ENCODE results near the gene CAMSAP3. TPM values are rescaled to one million over a fixed set of nuclear protein-coding genes. Genes with fewer than 3 reads are reported as not detected.
"Not testable (repeated sequence)": the region's sequence is repeated elsewhere in the genome, so short reads cannot be mapped to it uniquely, and the experiment has no call there.

CAMSAP3 gene
- total RNA-seq, 1 donor from 2014 or later = not detected

DNA sequence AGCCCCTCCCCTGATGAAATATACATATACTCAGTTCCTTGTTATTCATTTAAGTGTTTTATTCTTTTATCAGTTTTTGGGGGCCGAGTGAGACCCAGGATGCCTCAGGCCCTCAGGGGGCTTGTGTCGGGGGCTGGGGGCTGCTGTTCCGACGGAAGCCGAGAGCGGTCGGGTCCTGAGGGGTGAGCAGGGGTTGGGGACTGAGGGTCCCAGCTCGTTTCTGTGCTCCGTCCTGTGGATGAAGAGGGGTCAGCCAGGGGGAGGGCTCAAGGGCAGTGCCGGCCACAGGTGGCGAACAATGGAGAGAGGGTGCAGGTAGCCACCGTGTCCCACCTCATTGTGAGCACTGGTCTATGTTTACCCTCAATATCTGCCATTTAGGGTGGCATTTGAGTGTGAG lies 35.9 kb downstream of the CAMSAP3 start:
- DNase-seq (ENCODE audit: low read depth) = no peak

GRCh38 chr19:7632340-7633203 lies 36.9 kb downstream of the CAMSAP3 start:
- no peak for DNase-seq (ENCODE audit: low read depth)

DNA sequence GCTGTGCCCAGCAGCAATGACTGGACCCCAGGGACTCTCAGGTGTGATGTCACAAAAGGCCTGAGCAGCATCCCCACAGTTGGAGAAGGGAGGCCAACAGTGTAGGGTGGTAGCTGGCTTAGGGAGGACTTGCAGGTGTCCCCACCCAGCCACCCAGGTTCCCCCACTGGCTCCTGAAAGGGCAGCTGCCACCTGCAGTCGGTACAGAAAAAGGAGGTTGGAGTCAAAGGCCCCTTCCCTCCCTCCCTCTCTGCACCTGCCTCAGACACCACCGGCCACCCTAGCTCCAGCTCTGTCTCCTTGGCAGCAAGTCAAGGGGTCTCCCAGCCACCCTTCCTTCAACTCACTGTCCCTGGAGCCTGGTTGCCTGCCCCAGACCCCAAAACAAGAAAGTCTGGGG lies 38.0 kb downstream of the CAMSAP3 start, which contains the start of gene PCP2:
Gene PCP2 (minus strand): TSS at position 22 of the 400 bp plus-strand sequence. CDS start 262 bp downstream, outside the sequence.
- no peak for DNase-seq (ENCODE audit: low read depth)

- DNase-seq (ENCODE audit: low read depth) = no peak
These were observed 40.0 kb downstream of the CAMSAP3 start for GRCh38 chr19:7635670-7636069.

GRCh38 chr19:7636317-7636690 lies 40.6 kb downstream of the CAMSAP3 start:
- DNase-seq (ENCODE audit: low read depth) = no peak

- DNase-seq (ENCODE audit: low read depth) = no peak
These were observed 41.2 kb downstream of the CAMSAP3 start, which contains the start of gene STXBP2 for GRCh38 chr19:7636691-7637373. Gene STXBP2, plus strand, starts transcription at chr19:7637110. Its CDS starts 40 bp downstream, at chr19:7637150.

DNA sequence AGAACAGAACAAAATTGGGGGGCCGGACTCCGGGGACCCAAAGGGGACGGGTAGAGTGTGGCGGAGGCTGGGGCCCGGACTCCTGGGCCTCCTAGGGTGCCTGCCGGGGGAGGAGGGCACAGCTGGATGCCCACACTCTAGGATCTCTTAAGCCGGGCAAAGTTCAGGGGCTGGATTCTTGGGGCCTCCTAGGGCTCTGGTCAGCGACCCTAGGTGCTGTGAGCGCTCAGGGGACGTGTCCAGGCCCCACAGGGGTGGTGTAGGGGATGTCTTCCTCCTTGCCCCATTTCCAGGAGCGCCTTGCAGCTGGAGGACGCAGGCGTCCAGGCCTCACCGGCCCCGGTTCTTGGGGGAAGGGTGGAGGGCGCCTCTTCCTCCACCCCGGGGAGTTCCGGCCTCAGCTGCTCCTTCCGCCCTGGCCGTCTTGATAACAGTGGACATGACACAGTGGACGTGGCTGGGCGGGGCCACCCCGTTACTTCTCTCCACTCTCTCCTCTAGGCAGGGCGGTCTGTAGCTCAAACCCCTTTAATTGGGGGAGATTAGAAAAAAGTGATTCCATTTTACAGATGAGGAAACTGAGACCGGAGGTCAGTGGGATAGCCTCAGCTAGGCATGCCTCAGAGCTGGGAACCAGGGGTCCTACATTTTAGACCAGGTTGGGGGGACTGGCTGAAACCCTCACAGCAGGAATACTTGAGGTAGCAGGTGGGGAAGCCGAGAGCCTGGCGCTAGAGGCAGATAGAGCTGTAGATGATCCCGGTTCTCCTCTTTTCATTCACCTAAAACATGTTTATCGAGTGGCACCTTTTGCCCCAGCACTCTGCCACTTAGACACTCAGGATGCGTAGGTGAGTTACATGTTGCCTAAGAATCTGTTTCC lies 42.0 kb downstream of the CAMSAP3 start:
- no peak for DNase-seq (ENCODE audit: low read depth)

- no peak for DNase-seq (ENCODE audit: low read depth)
These were observed 43.3 kb downstream of the CAMSAP3 start for GRCh38 chr19:7638802-7639465.

- no peak for DNase-seq (ENCODE audit: low read depth)
These were observed 44.2 kb downstream of the CAMSAP3 start for GRCh38 chr19:7639863-7640348.

DNA sequence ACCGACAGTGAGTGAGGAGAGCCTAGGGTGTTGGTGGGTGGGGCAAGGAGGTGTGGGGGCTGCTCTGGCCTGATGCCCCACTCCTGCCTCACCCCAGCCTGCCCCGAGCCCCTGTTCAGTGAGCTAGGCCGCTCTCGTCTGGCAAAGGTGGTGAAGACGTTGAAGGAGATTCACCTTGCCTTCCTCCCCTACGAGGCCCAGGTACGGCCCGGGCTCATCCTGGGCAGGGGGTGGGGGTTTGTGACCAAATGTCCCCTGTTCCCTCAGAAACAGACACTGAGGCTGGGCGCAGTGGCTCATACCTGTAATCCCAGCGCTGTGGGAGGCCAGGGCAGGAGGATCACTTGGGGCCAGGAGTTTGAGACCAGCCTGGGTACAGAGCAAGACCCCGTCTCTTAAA lies 45.1 kb downstream of the CAMSAP3 start:
- no peak for DNase-seq (ENCODE audit: low read depth)

DNA sequence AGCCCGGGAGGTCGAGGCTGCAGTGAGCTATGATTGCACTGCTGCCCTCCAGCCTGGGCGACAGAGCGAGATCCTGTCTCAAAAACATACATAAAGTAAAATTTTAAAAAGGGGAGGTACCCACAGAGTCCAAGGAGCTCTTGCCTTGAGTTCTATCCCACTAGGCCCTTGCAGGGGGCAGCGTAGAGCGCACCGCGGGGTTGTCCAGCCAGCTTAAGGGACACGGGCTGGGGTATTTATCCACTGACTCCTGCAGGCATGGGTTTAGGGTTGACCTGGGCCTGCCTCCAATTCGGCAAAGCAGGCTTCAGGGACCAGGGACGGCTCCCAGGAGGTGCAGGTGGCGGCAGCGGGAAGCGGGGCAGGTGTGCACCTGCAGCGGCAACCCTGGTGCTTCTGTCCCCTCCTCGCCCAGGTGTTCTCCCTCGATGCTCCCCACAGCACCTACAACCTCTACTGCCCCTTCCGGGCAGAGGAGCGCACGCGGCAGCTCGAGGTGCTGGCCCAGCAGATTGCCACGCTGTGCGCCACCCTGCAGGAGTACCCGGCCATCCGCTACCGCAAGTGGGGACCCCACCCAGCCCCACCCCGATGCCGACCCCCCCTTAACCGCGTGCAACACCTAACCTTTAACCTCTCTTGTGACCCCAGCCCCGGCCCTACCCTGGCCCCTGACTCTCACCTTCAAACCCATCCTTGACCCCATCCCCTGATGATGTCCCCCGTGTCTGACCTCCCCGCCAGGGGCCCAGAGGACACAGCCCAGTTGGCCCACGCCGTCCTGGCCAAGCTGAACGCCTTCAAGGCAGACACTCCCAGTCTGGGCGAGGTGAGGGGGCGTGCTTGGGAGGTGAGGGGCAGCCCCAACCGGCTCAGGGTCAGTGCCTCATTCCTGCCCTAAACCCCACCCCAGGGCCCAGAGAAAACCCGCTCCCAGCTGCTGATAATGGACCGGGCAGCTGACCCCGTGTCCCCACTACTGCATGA lies 45.9 kb downstream of the CAMSAP3 start:
- no peak for DNase-seq (ENCODE audit: low read depth)

GRCh38 chr19:7642295-7643030 lies 46.8 kb downstream of the CAMSAP3 start:
- DNase-seq (ENCODE audit: low read depth) = no peak

DNA sequence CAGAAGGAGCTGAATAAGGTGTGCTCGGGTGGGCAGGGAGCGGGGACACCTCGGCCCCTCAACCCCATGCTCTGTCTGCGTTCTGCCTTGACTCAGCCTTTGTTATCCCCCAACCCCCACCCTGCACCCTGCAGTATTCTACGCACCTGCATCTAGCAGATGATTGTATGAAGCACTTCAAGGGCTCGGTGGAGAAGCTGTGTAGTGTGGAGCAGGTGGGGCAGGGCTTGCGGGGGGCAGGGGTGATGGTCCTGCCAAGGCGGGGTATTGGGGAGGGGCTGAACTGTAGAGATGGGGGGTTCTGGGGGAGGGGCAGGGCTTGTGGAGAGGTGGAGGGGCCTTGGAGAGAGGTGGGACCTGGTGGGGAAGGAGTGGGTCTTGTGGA lies 47.4 kb downstream of the CAMSAP3 start:
- DNase-seq (ENCODE audit: low read depth) = no peak

DNA sequence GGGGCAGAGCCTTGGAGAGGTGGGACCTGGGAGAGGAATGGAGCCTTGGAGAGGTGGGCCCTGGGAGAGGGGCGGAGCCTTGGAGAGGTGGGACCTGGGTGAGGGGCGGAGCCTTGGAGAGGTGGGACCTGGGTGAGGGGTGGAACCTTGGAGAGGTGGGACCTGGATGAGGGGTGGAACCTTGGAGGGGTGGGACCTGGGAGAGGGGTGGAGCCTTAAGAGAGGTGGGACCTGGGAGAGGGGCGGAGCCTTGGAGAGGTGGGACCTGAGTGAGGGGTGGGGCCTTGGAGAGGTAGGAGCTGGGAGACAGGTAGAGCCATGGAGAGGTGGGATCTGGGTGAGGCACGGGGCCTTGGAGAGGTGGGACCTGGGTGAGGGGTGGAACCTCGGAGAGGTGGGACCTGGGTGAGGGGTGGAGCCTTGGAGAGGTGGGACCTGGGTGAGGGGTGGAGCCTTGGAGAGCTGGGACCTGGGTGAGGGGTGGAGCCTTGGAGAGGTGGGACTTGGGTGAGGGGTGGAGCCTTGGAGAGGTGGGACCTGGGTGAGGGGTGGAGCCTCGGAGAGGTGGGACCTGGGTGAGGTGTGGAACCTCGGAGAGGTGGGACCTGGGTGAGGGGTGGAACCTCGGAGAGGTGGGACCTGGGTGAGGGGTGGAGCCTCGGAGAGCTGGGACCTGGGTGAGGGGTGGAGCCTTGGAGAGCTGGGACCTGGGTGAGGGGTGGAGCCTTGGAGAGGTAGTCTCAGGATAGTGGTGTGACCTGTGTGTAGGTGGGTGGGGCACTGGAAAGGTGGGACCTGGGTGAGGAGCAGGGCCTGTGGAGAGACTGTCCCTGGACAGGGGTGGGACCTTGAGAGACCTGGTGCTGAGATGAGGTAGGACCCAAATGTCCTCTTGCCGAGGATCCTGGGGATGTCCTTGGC lies 48.2 kb downstream of the CAMSAP3 start:
- not testable (repeated sequence) for DNase-seq (ENCODE audit: low read depth)

DNA sequence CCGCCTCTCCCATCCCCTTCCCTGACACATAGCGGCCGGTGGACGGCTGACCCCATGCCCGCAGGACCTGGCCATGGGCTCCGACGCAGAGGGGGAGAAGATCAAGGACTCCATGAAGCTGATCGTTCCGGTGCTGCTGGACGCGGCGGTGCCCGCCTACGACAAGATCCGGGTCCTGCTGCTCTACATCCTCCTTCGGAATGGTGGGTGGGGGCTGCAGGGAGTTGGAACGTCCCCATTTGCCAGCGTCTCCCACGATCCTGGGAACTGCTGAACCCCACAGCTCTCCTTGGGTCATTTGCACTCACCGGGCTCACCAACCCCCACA lies 48.9 kb downstream of the CAMSAP3 start:
- DNase-seq (ENCODE audit: low read depth) = no peak

DNA sequence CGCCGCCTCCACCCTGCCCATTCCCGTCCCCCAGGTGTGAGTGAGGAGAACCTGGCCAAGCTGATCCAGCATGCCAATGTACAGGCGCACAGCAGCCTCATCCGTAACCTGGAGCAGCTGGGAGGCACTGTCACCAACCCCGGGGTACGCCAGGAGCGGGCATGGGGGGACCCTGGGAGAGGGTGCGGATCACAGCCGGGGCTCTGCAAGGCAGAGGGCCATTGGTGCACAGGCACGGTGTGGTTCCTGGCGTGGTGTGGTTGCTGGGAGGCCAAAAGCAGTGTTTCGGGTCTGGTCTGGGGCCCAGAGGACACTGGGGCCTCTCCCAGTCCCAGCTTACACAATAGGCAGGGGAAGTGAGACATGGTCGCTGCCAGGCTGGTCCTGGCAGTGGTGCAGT lies 49.5 kb downstream of the CAMSAP3 start:
- no peak for DNase-seq (ENCODE audit: low read depth)

- no peak for DNase-seq (ENCODE audit: low read depth)
These were observed 50.2 kb downstream of the CAMSAP3 start for GRCh38 chr19:7645656-7646425.
